HFFc6 (cell line): ENCODE measurements around the gene RSL1D1. TPM values are rescaled to one million over a fixed set of nuclear protein-coding genes. Genes with fewer than 3 reads are reported as not detected.
A peak's percentile ranks its signal among the peaks of the same experiment; 100 is the strongest.
"Not testable (repeated sequence)": the region's sequence is repeated elsewhere in the genome, so short reads cannot be mapped to it uniquely, and the experiment has no call there.

Experiments used
- DNase-seq: peaks from one replicate; pipeline ENCODE4 v3.0.0-alpha.2; 2018
- H3K27ac Mint-ChIP-seq: 2 replicates; pipeline ENCODE4 v1.8.0; 2020; ENCODE audit warnings: mild to moderate bottlenecking, mixed read lengths
- H3K27me3 Mint-ChIP-seq: 2 replicates; pipeline ENCODE4 v1.8.0; 2021; ENCODE audit warnings: mild to moderate bottlenecking, moderate library complexity, mixed read lengths; ENCODE audit not compliant: insufficient read depth
- H3K36me3 Mint-ChIP-seq: 2 replicates; pipeline ENCODE4 v1.8.0; 2021; ENCODE audit warnings: low read depth, mixed read lengths
- H3K4me1 Mint-ChIP-seq: 2 replicates; pipeline ENCODE4 v1.8.0; 2020; ENCODE audit warnings: low read depth, mixed read lengths
- H3K4me3 Mint-ChIP-seq: 2 replicates; pipeline ENCODE4 v1.8.0; 2020; ENCODE audit warnings: mild to moderate bottlenecking, moderate library complexity, mixed read lengths
- H3K9me3 Mint-ChIP-seq: 2 replicates; pipeline ENCODE4 v1.8.0; 2020; ENCODE audit warnings: mild to moderate bottlenecking, mixed read lengths
- CTCF ChIP-seq: fragments of 200-600 bp; sonication (generic); IDR thresholded peaks from 2 replicates; pipeline ENCODE4 v1.5.0; 2021; ENCODE audit warnings: antibody characterized with exemption, mild to moderate bottlenecking
- total RNA-seq, 6 experiments: library from RNA; stranded (reverse); fragmentation: NEBNext Ultra II Directional; extraction: Animal tissue kit (Norgen Biotek cat#: 25700); gene quantifications; 2 replicates in 1 of 6; 3 replicates in 5 of 6; pipeline ENCODE4 v1.2.3, GENCODE V29; 2021

RSL1D1 gene
- total RNA-seq, 6 experiments from 2014 or later, result 151 to 193 (median 168) TPM

GRCh38 chr16:11824362-11824761, 27.0 kb downstream of the RSL1D1 start:
- Mint-ChIP-seq H3K4me3 (no peak overlapping the region), H3K36me3 (no peaks in the 10 kb centered on the region), H3K27me3 (no peaks in the 10 kb centered on the region; the same call in 1 of the 2 replicates), H3K4me1 (peaks cover 8% of the 10 kb centered on the region; the same call in 1 of the 2 replicates), H3K9me3 (no peaks in the 10 kb centered on the region), H3K27ac (no peak overlapping the region)
- TF ChIP-seq CTCF, result no peak
- peak; percentile 25 for DNase-seq

- not testable (repeated sequence) for H3K4me3 Mint-ChIP-seq, H3K27me3 Mint-ChIP-seq, H3K4me1 Mint-ChIP-seq, H3K27ac Mint-ChIP-seq, H3K36me3 Mint-ChIP-seq, H3K9me3 Mint-ChIP-seq, DNase-seq
Observed at GRCh38 chr16:11823645-11824044, 27.7 kb downstream of the RSL1D1 start.

GRCh38 chr16:11819798-11820197, 31.5 kb downstream of the RSL1D1 start:
- H3K9me3 Mint-ChIP-seq, result no peaks in the 10 kb centered on the region
- no peak for TF ChIP-seq CTCF
- no peaks in the 10 kb centered on the region for H3K36me3 Mint-ChIP-seq
- peaks cover 12% of the 10 kb centered on the region for H3K27me3 Mint-ChIP-seq
- no peak overlapping the region for H3K27ac Mint-ChIP-seq
- no peak for DNase-seq
- H3K4me1 Mint-ChIP-seq, result peaks cover 7% of the 10 kb centered on the region; the same call in 1 of the 2 replicates
- H3K4me3 Mint-ChIP-seq, result no peak overlapping the region

GRCh38 chr16:11818970-11819369, 32.4 kb downstream of the RSL1D1 start:
- not testable (repeated sequence) for H3K4me1 Mint-ChIP-seq, H3K36me3 Mint-ChIP-seq, DNase-seq, H3K4me3 Mint-ChIP-seq, H3K27ac Mint-ChIP-seq, H3K9me3 Mint-ChIP-seq
- peaks cover 12% of the 10 kb centered on the region for H3K27me3 Mint-ChIP-seq

- H3K36me3 Mint-ChIP-seq, result no peaks in the 10 kb centered on the region
- H3K4me1 Mint-ChIP-seq, result no peaks in the 10 kb centered on the region
- no peak for TF ChIP-seq CTCF
- no peak for DNase-seq
- peaks cover 12% of the 10 kb centered on the region for H3K27me3 Mint-ChIP-seq
- no peaks in the 10 kb centered on the region for H3K9me3 Mint-ChIP-seq
- no peak overlapping the region for H3K4me3 Mint-ChIP-seq
- H3K27ac Mint-ChIP-seq, result no peak overlapping the region
Observed at GRCh38 chr16:11816123-11816522, 35.2 kb downstream of the RSL1D1 start.

- H3K27ac Mint-ChIP-seq, H3K4me1 Mint-ChIP-seq: not testable (repeated sequence)
Observed at GRCh38 chr16:11814800-11815199, 36.5 kb downstream of the RSL1D1 start.

GRCh38 chr16:11806721-11807120, 44.6 kb downstream of the RSL1D1 start:
- H3K4me1 Mint-ChIP-seq, result peaks cover 14% of the 10 kb centered on the region
- no peak for DNase-seq
- H3K9me3 Mint-ChIP-seq, result no peaks in the 10 kb centered on the region; the same call in 1 of the 2 replicates

More at GRCh38 chr16:11814800-11815199, 36.5 kb downstream of the RSL1D1 start:
- H3K36me3 Mint-ChIP-seq, H3K4me3 Mint-ChIP-seq, DNase-seq, H3K9me3 Mint-ChIP-seq: not testable (repeated sequence)
- peaks cover 12% of the 10 kb centered on the region for H3K27me3 Mint-ChIP-seq

More at GRCh38 chr16:11806721-11807120, 44.6 kb downstream of the RSL1D1 start:
- no peak for TF ChIP-seq CTCF
- H3K27ac Mint-ChIP-seq, result no peak overlapping the region
- no peak overlapping the region for H3K4me3 Mint-ChIP-seq
- H3K36me3 Mint-ChIP-seq, result no peaks in the 10 kb centered on the region
- H3K27me3 Mint-ChIP-seq, result no peaks in the 10 kb centered on the region
